Measurements from ENCODE around the gene MAP1S. TPM values are rescaled to one million over a fixed set of nuclear protein-coding genes. Genes with fewer than 3 reads are reported as not detected.
A peak's percentile ranks its signal among the peaks of the same experiment; 100 is the strongest.

MAP1S gene
- polyA plus RNA-seq, 1 of the 3 experiments (the other 2 are of a cell fraction) = 18.4 TPM

DNA sequence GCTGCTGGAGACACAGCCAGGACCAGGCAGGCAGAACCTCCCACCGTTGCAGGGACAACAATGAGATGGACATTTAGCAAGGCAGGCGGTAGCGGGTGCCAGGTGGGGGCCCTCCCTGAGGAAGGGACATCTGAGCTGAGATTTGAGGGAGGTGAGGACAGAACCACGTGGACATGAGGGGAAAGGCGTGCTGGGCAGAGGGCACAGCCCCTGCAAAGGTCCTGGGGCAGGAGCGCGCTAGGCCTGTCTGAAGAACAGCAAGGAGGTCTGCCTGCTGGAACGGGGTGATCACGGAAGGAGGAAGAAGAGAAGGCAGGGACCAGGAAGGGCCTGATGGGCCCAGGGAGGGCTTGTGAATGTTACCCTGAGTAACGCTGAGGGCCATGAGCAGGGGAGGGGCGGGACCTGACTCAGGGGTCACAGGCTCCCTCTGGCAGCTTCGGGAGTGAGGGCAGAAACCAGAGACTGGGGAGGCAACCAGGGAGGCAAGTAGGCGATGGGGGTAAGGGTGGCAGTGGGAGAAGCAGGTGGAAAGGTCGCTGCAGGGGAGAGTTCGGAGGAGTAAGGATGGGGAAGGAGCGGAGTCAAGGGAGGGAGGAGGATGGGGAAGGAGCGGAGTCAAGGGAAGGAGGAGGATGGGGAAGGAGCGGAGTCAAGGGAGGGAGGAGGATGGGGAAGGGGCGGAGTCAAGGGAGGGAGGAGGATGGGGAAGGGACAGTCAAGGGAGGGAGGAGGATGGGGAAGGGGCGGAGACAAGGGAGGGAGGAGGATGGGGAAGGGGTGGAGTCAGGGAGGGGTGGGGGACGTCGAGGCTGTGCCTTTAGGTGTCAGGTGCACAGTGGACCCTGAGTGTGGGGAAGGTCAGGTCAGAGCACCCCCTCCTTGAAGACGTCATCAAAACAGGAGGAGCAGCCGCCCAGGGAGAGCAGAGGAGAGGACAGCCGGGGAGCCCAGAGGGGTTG, 60.0 kb downstream of the MAP1S start:
- Histone ChIP-seq H3K4me3 (ENCODE audit: low read depth in 2 of 2, low read length in 1 of 2) (no peak overlapping the region), H3K36me3 (replicated peaks in 1 of 2; ENCODE audit: control insufficient read depth in 1 of 2, insufficient read depth in 2 of 2, low read length in 1 of 2) (no peaks in the 10 kb centered on the region), H2AFZ (ENCODE audit: low read depth) (no peak overlapping the region), H3K27ac (ENCODE audit: low read depth in 2 of 2, low read length in 1 of 2) (no peak overlapping the region), H3K79me2 (ENCODE audit: insufficient read depth) (no peaks in the 10 kb centered on the region), H3F3A (replicated peaks; ENCODE audit: insufficient read depth) (no peaks in the 10 kb centered on the region), H3K9ac (no peak overlapping the region), H4K20me1 (ENCODE audit: insufficient read depth) (no peaks in the 10 kb centered on the region), H3K9me2 (no peaks in the 10 kb centered on the region), H3K27me3 (ENCODE audit: insufficient read depth) (no peaks in the 10 kb centered on the region), H3K4me1 (ENCODE audit: control insufficient read depth in 1 of 2, insufficient read depth in 2 of 2, low read depth in 1 of 2, low read length in 1 of 2) (peaks cover 0 to 3% of the 10 kb centered on the region in 2 experiments; a peak in 1 of 4 replicates), H3K4me2 (no peak overlapping the region), H3K9me3 (no peaks in the 10 kb centered on the region)
- WGBS (ENCODE audit: low lambda C conversion rate) = 75% methylated on average over 25 of the region's 25 CpGs
- TF ChIP-seq USF1 (IDR thresholded peaks at IDR 0.05; ENCODE audit: borderline replicate concordance, low read depth) (no peak), GABPA (IDR thresholded peaks at IDR 0.05; ENCODE audit: low read depth) (no peak), CTCF (IDR thresholded peaks at IDR 0.05) (no peak), SMC3 (IDR thresholded peaks at IDR 0.05; ENCODE audit: low read depth, low read length) (no peak), TCF12 (IDR thresholded peaks at IDR 0.05) (no peak), POLR2AphosphoS5 (IDR thresholded peaks at IDR 0.05; ENCODE audit: low read depth, low read length) (no peak), TEAD4 (IDR thresholded peaks at IDR 0.05; ENCODE audit: borderline replicate concordance, insufficient read depth) (no peak), MXI1 (IDR thresholded peaks at IDR 0.05; ENCODE audit: low read depth, low read length) (no peak), EZH2phosphoT487 (IDR thresholded peaks at IDR 0.05; ENCODE audit: borderline replicate concordance, low read depth) (no peak), JUND (IDR thresholded peaks at IDR 0.05) (no peak), FOXJ3 (CRISPR knock-in tag; IDR thresholded peaks at IDR 0.05) (no peak), NFIC (IDR thresholded peaks at IDR 0.05; ENCODE audit: borderline replicate concordance) (no peak), ZBTB33 (IDR thresholded peaks at IDR 0.05; ENCODE audit: borderline replicate concordance, low read depth) (no peak)
- TF ChIP-seq, protein P1, sequence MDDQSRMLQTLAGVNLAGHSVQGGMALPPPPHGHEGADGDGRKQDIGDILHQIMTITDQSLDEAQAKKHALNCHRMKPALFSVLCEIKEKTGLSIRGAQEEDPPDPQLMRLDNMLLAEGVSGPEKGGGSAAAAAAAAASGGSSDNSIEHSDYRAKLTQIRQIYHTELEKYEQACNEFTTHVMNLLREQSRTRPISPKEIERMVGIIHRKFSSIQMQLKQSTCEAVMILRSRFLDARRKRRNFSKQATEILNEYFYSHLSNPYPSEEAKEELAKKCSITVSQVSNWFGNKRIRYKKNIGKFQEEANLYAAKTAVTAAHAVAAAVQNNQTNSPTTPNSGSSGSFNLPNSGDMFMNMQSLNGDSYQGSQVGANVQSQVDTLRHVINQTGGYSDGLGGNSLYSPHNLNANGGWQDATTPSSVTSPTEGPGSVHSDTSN (IDR thresholded peaks at IDR 0.05) = no peak
- ChIA-PET CTCF (interaction anchor here (1.5 kb wide), 1 partner anchor 74 kb away, joined by 4 read pairs; no protein-coding TSS in a partner anchor), POLR2A (no interaction called here)
- peak; percentile 49 for DNase-seq

Data from SK-N-SH (cell line).